Activated T-cell treated with anti-CD3 and anti-CD28 coated beads for 24 hours (primary cell): ENCODE data around the gene TBC1D9B.
"Not testable (repeated sequence)": the region's sequence is repeated elsewhere in the genome, so short reads cannot be mapped to it uniquely, and the experiment has no call there.

Source experiments
- DNase-seq: peaks from one replicate; pipeline ENCODE4 v3.0.0-alpha.2; 2020; ENCODE audit warnings: low read depth

TBC1D9B gene

GRCh38 chr5:179885491-179886090 is 22.1 kb downstream of the TBC1D9B start:
- DNase-seq, result no peak

GRCh38 chr5:179883163-179883562 is 24.5 kb downstream of the TBC1D9B start:
- no peak for DNase-seq

DNA sequence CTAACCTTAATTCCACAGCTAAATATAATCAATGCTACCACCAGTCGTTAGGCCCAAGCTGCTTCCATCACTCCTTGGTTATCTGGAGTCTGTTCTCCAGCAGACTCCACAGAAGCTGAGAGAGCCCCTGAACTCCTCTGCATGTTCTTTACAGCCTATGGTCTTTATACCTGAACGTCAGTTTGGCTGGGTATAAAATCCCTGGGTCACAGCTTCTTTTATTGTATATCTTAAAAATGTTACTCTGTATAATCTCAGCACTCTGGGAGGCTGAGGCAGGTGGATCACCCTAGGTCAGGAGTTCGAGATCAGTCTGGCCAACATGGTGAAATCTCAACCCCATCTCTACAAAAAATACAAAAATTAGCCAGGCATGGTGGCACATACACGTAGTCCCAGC is 25.4 kb downstream of the TBC1D9B start:
- DNase-seq, result no peak

- DNase-seq, result no peak
These were observed 26.7 kb downstream of the TBC1D9B start for GRCh38 chr5:179880848-179881590.

DNA sequence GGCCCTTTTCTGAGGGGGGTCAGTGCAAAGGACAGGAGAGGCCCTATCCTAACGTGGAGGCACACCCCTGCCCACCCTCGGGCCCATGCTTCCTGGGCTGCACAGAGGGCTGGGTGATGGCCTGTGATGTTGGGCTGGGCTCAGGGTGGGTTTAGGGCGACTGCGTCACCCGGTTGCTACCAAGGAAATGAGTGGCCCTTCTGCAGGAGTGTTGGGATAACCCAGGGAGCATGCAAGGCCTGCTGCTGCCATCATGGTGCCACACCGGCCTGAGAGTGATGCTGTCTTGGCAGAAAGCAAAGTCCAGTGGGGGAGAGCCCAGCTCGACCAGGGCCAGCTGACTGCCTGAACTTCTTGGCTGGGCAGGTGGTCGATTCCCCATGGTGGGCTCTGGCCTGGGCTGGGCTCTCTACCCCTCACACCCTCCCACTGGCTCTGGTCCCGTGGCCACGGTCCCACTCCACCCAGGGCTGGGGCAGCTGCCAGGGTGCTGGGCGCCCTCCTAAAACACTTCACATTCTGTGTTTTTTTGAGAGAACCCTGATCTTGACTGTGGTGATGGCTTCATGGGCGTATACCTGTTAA is 27.5 kb downstream of the TBC1D9B start:
- DNase-seq, result no peak

GRCh38 chr5:179879690-179880010 is 28.0 kb downstream of the TBC1D9B start:
- no peak for DNase-seq

DNA sequence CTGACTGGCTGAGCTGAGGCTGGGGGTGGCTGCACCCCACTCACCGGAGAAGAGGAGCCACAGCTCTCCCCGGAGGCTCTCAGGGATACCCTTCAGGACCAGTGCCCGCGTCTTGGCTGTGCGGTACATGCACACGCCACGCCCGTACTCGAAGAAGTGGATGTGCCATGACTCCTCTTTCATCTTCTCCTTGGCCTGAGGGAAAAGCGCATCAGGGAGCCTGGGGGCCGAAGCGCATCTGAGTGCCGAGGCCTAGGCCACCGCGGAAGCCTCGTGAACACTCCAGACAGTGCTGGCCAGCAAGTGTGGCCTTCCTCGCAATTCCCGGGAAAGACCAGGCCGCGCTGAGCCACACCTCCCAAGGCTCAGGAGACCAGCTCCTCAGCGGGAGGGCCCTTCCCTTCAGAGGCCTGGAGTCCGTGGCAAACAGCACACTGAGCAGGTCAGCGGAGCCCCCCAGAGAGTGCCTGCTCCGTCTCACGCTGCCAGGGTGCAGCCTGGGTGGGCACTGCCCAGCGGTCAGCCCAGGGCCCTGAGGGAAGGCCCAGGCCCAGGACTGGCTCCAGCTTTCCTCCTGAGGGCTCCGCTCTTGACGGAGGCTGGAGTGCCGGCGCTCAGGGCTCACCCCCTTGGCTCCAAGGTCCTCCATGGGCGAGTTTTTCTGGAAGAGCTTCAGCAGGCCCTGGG is 28.6 kb downstream of the TBC1D9B start:
- no peak for DNase-seq

- DNase-seq, result no peak
These were observed 29.3 kb downstream of the TBC1D9B start for GRCh38 chr5:179878222-179879002.

GRCh38 chr5:179876610-179876952 is 31.1 kb downstream of the TBC1D9B start:
- DNase-seq, result no peak

- DNase-seq, result no peak
These were observed 31.7 kb downstream of the TBC1D9B start for GRCh38 chr5:179875741-179876609.

GRCh38 chr5:179874536-179875292 is 33.0 kb downstream of the TBC1D9B start:
- no peak for DNase-seq

GRCh38 chr5:179874136-179874535 is 33.6 kb downstream of the TBC1D9B start:
- no peak for DNase-seq

GRCh38 chr5:179873588-179874110 is 34.0 kb downstream of the TBC1D9B start:
- no peak for DNase-seq

- no peak for DNase-seq
These were observed 34.7 kb downstream of the TBC1D9B start for GRCh38 chr5:179872828-179873575.

DNA sequence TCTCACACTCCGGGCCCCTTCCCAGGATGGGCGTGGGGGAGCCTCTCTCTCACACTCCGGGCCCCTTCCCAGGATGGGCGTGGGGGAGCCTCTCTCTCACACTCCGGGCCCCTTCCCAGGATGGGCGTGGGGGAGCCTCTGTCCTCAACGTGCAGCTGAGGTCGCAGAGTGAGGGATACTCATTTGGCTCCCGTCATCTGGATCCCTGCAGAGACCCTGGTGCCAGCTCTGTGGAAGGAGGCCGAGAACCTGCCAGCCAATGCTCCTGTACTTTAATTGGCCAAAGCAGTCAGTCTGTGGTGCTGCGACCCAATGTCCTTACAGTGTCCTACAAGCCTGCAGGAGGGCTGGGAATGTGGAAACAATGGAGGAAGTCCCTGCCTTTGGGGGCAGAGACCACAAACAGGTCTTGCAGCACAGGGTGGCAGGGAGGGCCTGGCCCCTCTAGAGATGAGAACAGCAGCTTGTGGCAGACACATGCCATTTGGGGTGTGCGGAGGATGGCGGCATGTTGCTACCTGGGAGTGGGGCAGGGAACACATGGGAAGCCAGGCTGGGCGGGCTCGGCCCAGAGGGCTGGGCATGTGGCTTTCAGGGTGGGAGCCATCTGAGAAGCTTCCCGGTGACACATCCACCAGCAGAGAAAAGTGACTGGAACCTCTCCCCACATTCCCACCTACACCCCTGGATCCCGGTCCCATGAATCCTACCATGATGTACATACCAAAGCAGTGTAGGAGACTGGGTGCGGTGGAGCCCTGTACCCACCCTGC is 35.5 kb downstream of the TBC1D9B start:
- DNase-seq, result no peak

DNA sequence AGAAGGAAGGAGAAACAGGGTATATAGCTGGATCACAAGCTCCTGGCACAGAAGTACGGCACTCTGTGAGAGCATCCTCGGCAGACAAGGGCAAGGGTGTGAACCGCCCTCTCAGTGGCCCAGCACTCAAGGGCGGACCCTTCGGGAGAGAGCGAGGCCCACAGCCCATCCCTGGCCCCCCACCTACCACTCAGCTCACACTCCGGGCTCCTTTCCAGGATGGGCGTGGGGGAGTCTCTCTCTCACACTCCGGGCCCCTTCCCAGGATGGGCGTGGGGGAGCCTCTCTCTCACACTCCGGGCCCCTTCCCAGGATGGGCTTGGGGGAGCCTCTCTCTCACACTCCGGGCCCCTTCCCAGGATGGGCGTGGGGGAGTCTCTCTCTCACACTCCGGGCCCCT is 36.2 kb downstream of the TBC1D9B start:
- DNase-seq, result not testable (repeated sequence)

- no peak for DNase-seq
These were observed 36.7 kb downstream of the TBC1D9B start for GRCh38 chr5:179870952-179871351.

- DNase-seq, result no peak
These were observed 37.2 kb downstream of the TBC1D9B start for GRCh38 chr5:179870403-179870903.
